Measurements from ENCODE around the gene TXNIP.

The TXNIP gene

DNA sequence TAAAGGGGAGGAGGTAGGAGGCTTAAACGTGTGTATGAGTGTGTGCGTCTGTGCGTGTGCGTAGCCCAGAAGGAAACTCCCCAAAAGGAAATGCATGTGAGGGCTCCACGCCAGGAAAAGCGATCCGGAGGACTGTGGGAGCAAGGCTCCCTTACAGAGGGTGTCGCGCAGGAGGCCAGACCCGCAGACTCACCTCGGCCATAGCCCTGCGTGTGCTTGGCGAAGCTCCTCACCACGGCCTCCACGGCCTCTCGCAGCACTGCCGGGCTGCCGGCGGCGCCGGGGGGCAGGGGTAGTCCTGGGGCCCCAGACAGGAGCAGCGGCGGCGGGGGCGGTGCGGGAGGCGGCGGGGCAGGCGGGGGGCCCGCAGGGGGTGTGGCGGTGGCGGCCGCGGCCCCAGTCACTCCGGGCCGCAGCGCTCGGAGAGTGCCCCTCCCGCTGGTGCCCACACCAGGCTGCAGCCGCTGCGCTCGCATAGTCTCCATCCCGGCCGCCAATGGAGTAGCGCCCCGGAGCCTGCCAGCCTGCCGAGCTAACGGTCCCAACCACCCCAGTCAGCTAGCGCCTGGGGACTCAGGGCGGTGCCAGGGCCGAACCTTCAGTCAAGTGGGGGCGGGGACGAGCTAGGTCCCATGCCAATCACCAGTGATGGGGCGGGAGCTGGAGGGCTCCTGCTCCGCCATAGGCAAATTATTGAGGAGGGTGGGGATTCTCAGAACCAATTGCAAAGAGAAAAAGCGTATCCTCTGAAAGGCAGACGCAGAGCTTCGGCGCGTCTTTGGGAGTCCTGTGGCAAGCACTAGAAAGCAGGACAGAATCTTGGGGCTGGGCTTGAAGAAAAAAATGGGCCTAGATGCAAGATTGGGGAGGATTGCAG is 38.7 kb downstream of the TXNIP start, which contains the start of gene LIX1L:
TSS of gene LIX1L (minus strand) at position 575 of the 877 bp plus-strand sequence. CDS start at position 485, 90 bp downstream.
- H3K4me3 ChIP-seq (ENCODE audit: low read length) = peak within 1 kb of the TSS; percentile 69
- DNase-seq (ENCODE audit: low read depth) = peak; percentile 99
- TF ChIP-seq, protein P1, sequence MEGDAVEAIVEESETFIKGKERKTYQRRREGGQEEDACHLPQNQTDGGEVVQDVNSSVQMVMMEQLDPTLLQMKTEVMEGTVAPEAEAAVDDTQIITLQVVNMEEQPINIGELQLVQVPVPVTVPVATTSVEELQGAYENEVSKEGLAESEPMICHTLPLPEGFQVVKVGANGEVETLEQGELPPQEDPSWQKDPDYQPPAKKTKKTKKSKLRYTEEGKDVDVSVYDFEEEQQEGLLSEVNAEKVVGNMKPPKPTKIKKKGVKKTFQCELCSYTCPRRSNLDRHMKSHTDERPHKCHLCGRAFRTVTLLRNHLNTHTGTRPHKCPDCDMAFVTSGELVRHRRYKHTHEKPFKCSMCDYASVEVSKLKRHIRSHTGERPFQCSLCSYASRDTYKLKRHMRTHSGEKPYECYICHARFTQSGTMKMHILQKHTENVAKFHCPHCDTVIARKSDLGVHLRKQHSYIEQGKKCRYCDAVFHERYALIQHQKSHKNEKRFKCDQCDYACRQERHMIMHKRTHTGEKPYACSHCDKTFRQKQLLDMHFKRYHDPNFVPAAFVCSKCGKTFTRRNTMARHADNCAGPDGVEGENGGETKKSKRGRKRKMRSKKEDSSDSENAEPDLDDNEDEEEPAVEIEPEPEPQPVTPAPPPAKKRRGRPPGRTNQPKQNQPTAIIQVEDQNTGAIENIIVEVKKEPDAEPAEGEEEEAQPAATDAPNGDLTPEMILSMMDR (IDR thresholded peaks at IDR 0.05; ENCODE audit: insufficient read depth, low read depth, low read length, missing control alignments) = no peak

DNA sequence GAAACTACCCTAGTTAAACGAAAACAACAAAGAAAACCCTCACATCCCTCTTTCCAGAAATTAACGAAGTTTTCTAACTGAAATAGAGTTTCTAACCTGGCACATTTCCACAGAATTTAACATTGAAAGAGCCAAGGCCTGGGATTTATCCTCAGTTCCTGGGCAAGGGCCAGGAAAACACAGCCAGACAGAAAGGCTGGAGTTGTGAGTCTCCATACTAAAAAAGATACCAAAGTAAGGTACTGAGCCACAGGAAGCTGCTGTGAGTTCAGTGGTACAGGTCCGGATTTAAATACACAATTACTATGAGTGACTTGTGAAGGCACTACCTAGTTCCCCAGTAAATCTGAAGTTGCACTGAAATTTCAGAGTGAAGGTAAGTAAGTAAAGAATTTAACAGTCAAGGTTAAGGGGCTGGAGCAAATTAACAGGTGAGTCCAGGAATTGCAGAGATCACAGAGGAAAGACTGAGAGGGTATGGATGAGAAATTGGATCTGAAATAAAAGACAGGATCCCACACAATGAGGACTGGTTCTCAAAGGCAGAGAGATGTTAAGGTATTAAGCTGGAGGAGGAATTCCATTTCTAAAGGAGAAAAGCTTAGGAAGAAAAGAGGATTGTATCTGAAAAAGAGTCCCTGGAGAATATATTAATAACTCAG is 39.5 kb downstream of the TXNIP start:
- peak overlapping the region; percentile 69 for H3K4me3 ChIP-seq (ENCODE audit: low read length)
- no peak for DNase-seq (ENCODE audit: low read depth)
- TF ChIP-seq, protein P1 (IDR thresholded peaks at IDR 0.05; ENCODE audit: insufficient read depth, low read depth, low read length, missing control alignments) = no peak

DNA sequence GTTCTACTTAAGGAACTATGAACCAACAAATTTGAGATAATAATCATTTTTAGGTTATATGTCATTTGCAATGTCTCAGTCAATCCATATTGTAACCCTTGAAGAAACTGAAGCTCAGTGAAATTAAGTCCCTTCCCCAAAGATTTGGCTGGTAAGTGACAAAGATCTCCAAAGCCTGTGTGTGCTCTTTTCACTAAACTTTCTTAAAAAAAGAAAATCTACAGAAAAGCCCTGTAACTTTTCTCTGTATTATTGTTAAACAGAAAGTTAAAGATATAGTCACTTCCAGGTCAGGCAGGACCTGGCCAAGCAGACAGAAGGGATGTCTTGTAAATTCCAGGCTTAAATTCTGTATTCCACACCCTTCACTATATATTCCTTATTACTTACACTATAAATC is 40.0 kb downstream of the TXNIP start:
- DNase-seq (ENCODE audit: low read depth) = no peak
- no peak overlapping the region for H3K4me3 ChIP-seq (ENCODE audit: low read length)
- TF ChIP-seq, protein P1 (IDR thresholded peaks at IDR 0.05; ENCODE audit: insufficient read depth, low read depth, low read length, missing control alignments) = no peak

DNA sequence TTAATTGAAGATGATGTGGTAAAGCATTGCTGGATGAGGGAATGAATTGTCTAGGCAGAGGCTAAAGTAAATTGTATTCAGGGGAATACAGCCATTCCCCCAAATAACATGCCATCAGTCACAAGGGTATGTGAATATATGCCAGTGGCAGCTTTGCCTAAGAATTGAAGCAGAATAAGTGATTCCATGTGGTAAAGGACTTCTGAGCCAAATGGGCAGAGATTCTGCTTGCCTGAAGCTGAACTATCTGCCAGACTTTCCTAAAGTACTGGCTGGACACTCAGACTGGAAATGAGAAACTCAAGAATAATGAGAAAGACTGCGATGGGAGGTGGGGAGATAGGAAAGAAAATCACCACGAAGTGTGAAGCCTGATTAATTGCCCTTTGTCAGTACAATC is 40.9 kb downstream of the TXNIP start:
- no peak for DNase-seq (ENCODE audit: low read depth)
- no peak overlapping the region for H3K4me3 ChIP-seq (ENCODE audit: low read length)
- TF ChIP-seq, protein P1 (IDR thresholded peaks at IDR 0.05; ENCODE audit: insufficient read depth, low read depth, low read length, missing control alignments) = no peak

DNA sequence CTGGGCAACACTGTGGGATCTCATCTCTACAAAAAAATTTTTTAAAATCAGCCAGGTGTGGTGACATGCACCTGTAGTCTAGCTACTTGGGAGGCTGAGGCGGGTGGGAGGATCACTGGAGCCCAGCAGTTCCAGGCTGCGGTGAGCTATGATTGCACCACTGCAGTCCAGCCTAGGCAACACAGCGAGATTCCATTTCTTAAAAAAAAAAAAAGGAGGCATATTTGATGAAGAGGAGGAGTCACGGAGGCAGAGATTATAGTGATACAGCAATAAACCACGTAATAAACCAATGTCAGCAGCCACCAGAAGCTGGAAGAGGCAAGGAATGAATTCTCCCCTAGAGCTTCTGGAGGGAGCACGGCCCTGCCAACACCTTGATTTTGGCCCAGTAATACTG is 42.5 kb downstream of the TXNIP start:
- DNase-seq (ENCODE audit: low read depth) = no peak
- H3K4me3 ChIP-seq (ENCODE audit: low read length) = no peak overlapping the region
- TF ChIP-seq, protein P1 (IDR thresholded peaks at IDR 0.05; ENCODE audit: insufficient read depth, low read depth, low read length, missing control alignments) = no peak

DNA sequence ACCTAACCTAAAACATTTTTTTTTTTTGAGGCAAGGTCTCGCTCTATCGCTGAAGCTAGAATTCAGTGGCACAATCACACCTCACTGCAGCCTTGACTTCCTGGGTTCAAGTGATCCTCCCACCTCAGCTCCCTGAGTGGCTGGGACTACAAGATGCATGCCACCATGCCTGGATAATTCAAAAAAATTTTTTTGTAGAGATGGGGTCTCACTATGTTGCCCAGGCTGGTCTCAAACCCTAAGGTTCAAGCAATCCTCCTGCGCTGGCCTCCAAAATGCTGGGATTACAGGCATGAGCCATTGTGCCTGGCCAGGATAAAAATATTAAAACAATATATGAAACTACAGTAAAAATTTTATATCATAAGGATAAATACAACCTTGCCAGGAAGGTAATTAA is 43.5 kb downstream of the TXNIP start:
- no peak for DNase-seq (ENCODE audit: low read depth)
- TF ChIP-seq, protein P1 (IDR thresholded peaks at IDR 0.05; ENCODE audit: insufficient read depth, low read depth, low read length, missing control alignments) = no peak
- H3K4me3 ChIP-seq (ENCODE audit: low read length) = no peak overlapping the region
